Hair follicular keratinocyte (primary cell): ENCODE data around the gene EBNA1BP2. TPM values are rescaled to one million over a fixed set of nuclear protein-coding genes. Genes with fewer than 3 reads are reported as not detected.

Experiments
- total RNA-seq: library from RNA; depleted of rRNA; stranded (reverse); fragments of >200 nt; gene quantifications from 2 replicates; pipeline ENCODE4 v1.2.3, GENCODE V29; 2015

Gene EBNA1BP2
- total RNA-seq = 121 and 224 TPM in 2 replicates

DNA sequence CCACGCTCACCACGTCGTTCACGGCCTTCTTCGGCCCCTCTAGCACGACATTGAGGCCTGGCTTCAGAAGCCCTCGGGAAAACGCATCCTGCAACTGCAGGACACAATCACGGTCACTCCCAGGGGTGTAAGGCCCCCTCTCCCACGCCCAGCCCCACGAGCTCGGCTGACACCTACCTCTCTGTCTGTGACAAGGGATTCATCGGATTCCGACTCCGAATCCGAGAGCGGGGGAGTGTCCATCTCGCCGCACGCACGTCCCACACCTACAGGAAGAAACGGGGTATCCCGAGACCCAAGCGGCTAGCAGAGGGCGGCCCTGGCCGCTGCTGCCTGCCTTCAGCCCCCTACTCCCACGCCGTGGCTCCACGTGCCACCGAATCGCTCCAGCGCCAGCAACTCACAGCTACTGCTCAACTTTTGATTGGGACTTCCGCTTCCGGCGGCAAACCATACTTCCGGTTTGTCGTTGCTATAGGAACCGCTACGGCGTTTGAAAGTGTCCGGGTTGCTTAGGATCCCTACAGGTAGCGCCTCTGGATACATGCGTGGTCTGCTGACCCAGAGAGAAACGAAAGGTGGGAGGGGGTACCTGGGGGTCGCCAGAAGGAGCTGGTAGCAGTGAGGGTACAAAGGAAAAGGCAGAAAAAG lies at the start of gene EBNA1BP2, which contains the start of gene CFAP57:
Gene EBNA1BP2 (minus strand): TSS at position 415 of the 651 bp plus-strand sequence. CDS start 172 bp downstream, at position 243.
Gene CFAP57 (plus strand): TSS at position 455 of the 651 bp plus-strand sequence. CDS start 424 bp downstream, outside the sequence.

Other genes starting within 250 kb of the EBNA1BP2 start
- 509 and 629 TPM in 2 replicates for gene SLC2A1, start 213.4 kb downstream of the EBNA1BP2 start, total RNA-seq
- 0.34 and 0.86 TPM in 2 replicates for gene CFAP57, start within 50 bp of the EBNA1BP2 start, total RNA-seq
- 3.0 and 4.3 TPM in 2 replicates for gene TMEM125, start 97.7 kb upstream of the EBNA1BP2 start, total RNA-seq
- 2.8 and 5.7 TPM in 2 replicates for gene C1orf210, start 113.3 kb upstream of the EBNA1BP2 start, total RNA-seq
- gene TIE1, start 128.7 kb upstream of the EBNA1BP2 start, total RNA-seq = not detected in 2 replicates
- gene MPL, start 165.5 kb upstream of the EBNA1BP2 start, total RNA-seq = 0.08 and 0.34 TPM in 2 replicates
- gene CDC20, start 186.7 kb upstream of the EBNA1BP2 start, total RNA-seq = 63.1 and 277 TPM in 2 replicates
- gene ELOVL1, start 195.7 kb upstream of the EBNA1BP2 start, total RNA-seq = 126 and 140 TPM in 2 replicates
- gene MED8, start 217.5 kb upstream of the EBNA1BP2 start, total RNA-seq = 46.2 and 46.3 TPM in 2 replicates
- 9.8 and 9.9 TPM in 2 replicates for gene SZT2, start 217.6 kb upstream of the EBNA1BP2 start, total RNA-seq